ENCODE measurements around the gene SF3B1. TPM values are rescaled to one million over a fixed set of nuclear protein-coding genes. Genes with fewer than 3 reads are reported as not detected.
"Not testable (repeated sequence)": the region's sequence is repeated elsewhere in the genome, so short reads cannot be mapped to it uniquely, and the experiment has no call there.

SF3B1 gene
- total and polyA plus RNA-seq, 8 donors: 75.8 to 277 (median 130) TPM

DNA sequence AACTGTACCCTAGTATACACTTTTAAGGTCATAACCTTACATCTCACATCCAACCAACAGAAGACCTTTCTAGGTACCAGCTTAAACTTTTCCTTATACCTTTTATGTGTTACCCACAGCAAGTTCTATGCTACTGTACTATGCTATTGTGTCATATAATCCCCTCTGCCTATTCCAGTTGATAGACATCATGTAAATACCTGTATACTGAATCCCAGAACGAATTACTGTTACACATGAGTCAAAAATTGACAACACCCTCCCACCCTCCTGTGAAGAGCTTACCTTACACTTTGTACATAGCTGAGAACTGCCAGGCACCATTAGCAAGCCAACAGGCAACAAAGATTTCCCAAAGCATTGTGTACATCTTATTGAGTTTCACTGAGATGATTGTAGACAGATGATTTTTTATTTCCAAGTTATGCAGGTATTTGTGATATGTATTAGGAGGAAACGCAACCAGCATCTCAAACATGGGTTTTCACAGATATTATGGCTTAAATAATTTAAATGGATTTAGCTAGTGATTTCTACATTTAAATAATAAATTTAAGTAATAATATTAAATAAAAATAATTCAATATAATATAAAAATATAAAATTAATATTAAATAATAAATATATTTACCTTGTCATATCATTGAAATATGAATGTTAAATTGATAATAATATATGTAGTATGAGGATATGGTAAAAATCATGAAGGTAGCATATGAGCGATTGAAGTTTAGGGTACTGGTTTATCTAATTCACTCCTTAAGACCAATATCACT is 81.2 kb downstream of the SF3B1 start:
- intact Hi-C loops (cut with DNase I): no loop called here
- no peak for DNase-seq
- Histone ChIP-seq H3K27me3 (no peaks in the 10 kb centered on the region), H3K4me1 (no peaks in the 10 kb centered on the region), H3K4me3 (no peak overlapping the region), H3K9me3 (no peaks in the 10 kb centered on the region), H3K36me3 (no peaks in the 10 kb centered on the region), H3K27ac (no peak overlapping the region)
- peak; percentile 57 for FAIRE-seq
- WGBS, 2 donors: 73% methylated on average over 3 of the region's 3 CpGs
- TF ChIP-seq CTCF (IDR thresholded peaks at IDR 0.05): no peak
- no peak for ATAC-seq

GRCh38 chr2:197349699-197350098 is 85.1 kb downstream of the SF3B1 start:
- ATAC-seq (no peak), DNase-seq (no peak), FAIRE-seq (no peak)
- no peak overlapping the region for H3K27ac ChIP-seq
- no peaks in the 10 kb centered on the region for H3K36me3 ChIP-seq
- intact Hi-C loops (cut with DNase I): no loop called here
- H3K9me3 ChIP-seq: no peaks in the 10 kb centered on the region
- TF ChIP-seq CTCF (IDR thresholded peaks at IDR 0.05): no peak
- no peaks in the 10 kb centered on the region for H3K4me1 ChIP-seq
- WGBS, 2 donors: 82 to 93% methylated on average over 2 of the region's 2 CpGs
- no peaks in the 10 kb centered on the region for H3K27me3 ChIP-seq
- no peak overlapping the region for H3K4me3 ChIP-seq

DNA sequence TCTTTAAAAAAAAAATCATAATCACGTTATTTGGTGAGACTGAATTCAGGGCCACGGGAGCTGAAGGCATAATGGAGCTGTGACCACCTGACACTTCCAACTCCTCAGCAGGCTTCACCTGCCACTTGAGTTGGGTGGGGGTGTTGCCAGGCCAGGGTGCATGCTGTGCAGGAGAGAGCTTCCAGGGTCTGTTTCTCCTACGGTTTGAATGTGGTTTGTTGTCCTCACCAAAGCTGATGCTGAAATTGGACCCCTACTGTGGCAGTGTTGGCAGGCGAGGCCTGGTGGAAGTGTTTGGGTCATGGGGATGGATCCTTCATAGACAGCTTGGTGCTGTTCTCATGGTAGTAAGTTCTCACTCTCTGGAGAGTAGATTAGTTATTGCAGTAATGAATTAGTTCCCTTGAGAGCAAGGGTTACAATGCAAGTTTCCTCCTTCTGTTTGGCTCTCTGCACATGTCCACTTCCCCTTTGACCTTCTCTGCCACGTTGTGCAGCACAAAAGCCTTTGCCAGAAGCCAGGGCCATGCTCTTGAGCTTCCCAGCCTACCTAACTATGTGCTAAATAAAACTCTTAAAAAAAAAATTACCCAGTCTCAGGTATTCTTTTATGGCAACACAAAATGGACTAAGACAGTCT is 86.0 kb downstream of the SF3B1 start:
- Histone ChIP-seq H3K9me3 (no peaks in the 10 kb centered on the region), H3K27ac (no peak overlapping the region), H3K4me1 (no peaks in the 10 kb centered on the region), H3K27me3 (no peaks in the 10 kb centered on the region), H3K4me3 (no peak overlapping the region), H3K36me3 (no peaks in the 10 kb centered on the region)
- DNase-seq (no peak), FAIRE-seq (no peak), ATAC-seq (no peak)
- no peak for TF ChIP-seq CTCF (IDR thresholded peaks at IDR 0.05)
- 51 to 57% methylated on average over 5 of the region's 5 CpGs for WGBS, 2 donors
- intact Hi-C loops (cut with DNase I): no loop called here

DNA sequence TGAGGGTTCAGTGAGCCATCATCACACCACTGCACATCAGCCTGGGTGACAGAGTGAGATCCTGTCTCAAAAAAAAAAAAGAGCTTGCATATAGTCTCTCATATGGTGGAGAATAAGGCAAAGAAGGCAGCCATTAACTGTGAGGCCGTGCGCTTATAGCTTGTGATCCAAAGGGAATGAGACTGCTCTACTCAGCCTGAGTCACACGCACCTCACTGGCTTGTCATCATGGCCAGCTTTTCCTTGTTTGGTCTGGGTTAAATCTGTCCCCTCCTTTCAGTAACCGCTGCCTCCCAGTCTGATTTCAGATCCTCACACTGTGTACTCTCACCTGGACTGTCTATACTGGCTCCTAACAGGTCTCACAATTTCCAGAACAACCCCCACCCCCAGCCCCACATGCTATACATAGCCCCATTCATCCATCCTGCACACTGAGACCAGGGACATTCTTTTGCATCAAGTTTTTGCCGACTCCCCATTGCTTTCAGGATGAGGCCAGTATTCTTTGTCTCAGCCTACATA is 88.9 kb downstream of the SF3B1 start:
- Histone ChIP-seq H3K27ac (no peak overlapping the region), H3K27me3 (no peaks in the 10 kb centered on the region), H3K9me3 (no peaks in the 10 kb centered on the region), H3K4me3 (no peak overlapping the region), H3K4me1 (no peaks in the 10 kb centered on the region), H3K36me3 (no peaks in the 10 kb centered on the region)
- intact Hi-C loops (cut with DNase I): no loop called here
- DNase-seq (no peak), FAIRE-seq (no peak), ATAC-seq (no peak)
- WGBS, 2 donors: 74 to 86% methylated on average over 5 of the region's 5 CpGs
- no peak for TF ChIP-seq CTCF (IDR thresholded peaks at IDR 0.05)

GRCh38 chr2:197343968-197344367 is 90.9 kb downstream of the SF3B1 start:
- DNase-seq; H3K4me3 ChIP-seq; FAIRE-seq; H3K4me1 ChIP-seq; H3K9me3 ChIP-seq; H3K36me3 ChIP-seq; intact Hi-C loops (cut with DNase I); H3K27ac ChIP-seq; ATAC-seq; H3K27me3 ChIP-seq: not testable (repeated sequence)
- 86 to 87% methylated on average over 5 of the region's 5 CpGs for WGBS, 2 donors

Data from pancreas (tissue), 10 donors.